HCT116 (cell line): ENCODE results near the gene SLX1A. TPM values are rescaled to one million over a fixed set of nuclear protein-coding genes. Genes with fewer than 3 reads are reported as not detected.

Experiments
- ATAC-seq: fragments of 200-7000 bp; cut with Tn5 transposase; 2 replicates; pipeline ENCODE4 v1.9.1; 2020; ENCODE audit warnings: mild to moderate bottlenecking, moderate library complexity
- BruUV-seq: library from RNA; stranded (reverse); fragments of 400-500 nt; replicated peaks from 2 replicates; lab custom pipeline; 2021; lab: Mats Ljungman, UMichigan
- CTCF ChIA-PET: fragments of 300-600 bp; sonication (Branson Sonifier 250); formaldehyde crosslinking; loops from one replicate; lab custom pipeline; 2021; ENCODE audit warnings: antibody characterized with exemption; lab: Charles Lee
- POLR2A ChIA-PET: fragments of 300-600, 350-600 bp; sonication (Branson Sonifier 250); formaldehyde crosslinking; loops from one replicate; lab custom pipeline; 2021; ENCODE audit warnings: antibody characterized with exemption; lab: Charles Lee
- RAD21 ChIA-PET, 2 experiments: fragments of 300-600 bp; sonication (Branson Sonifier 250); formaldehyde crosslinking; loops; one replicate each; lab custom pipeline; 2023; ENCODE audit warnings: low total read pairs in 2 of 2; ENCODE audit not compliant: uncharacterized antibody in 2 of 2, unreplicated experiment in 2 of 2, low non-redundant PET in 1 of 2; lab: Charles Lee
- DNase-seq: peaks from one replicate; pipeline ENCODE4 v3.0.0-alpha.2; 2010; ENCODE audit warnings: low read depth, low spot score
- H2AFZ ChIP-seq: fragments of 200-600 bp; shearing (Covaris generic), sonication (generic); 2 replicates; pipeline ENCODE4 v1.6.1; 2017; ENCODE audit warnings: low read depth, mixed run types, mixed read lengths, antibody characterized with exemption, low read length; ENCODE audit not compliant: poor library complexity, severe bottlenecking
- H3K27ac ChIP-seq: 2 replicates; pipeline ENCODE4 v1.5.1; 2012; ENCODE audit warnings: low read depth, low read length
- H3K27me3 ChIP-seq: fragments of 200-600 bp; sonication (generic); 2 replicates; pipeline ENCODE4 v1.6.1; 2016; ENCODE audit warnings: mixed run types, low read length, mixed read lengths; ENCODE audit not compliant: insufficient read depth
- H3K36me3 ChIP-seq, 2 experiments: fragments of 200-500 bp in 1 of 2; fragments of 200-600 bp in 1 of 2; sonication (Bioruptor generic) in 1 of 2; sonication (generic) in 1 of 2; 2 replicates each; pipeline versions ENCODE4 v1.5.1 to v1.6.1; 2014 to 2016; ENCODE audit warnings: low read length in 2 of 2, inconsistent platforms in 1 of 2, mixed read lengths in 1 of 2, mixed run types in 1 of 2; ENCODE audit not compliant: insufficient read depth in 2 of 2, control insufficient read depth in 1 of 2
- H3K4me1 ChIP-seq, 2 experiments: fragments of 200-600 bp in 1 of 2; sonication (generic) in 1 of 2; 2 replicates each; pipeline versions ENCODE4 v1.5.1 to v1.6.1; 2012 to 2017; ENCODE audit warnings: low read length in 2 of 2, inconsistent platforms in 1 of 2, mild to moderate bottlenecking in 1 of 2, mixed read lengths in 1 of 2, mixed run types in 1 of 2, moderate library complexity in 1 of 2; ENCODE audit not compliant: insufficient read depth in 2 of 2, control insufficient read depth in 1 of 2
- H3K4me2 ChIP-seq: fragments of 200-600 bp; sonication (generic); 2 replicates; pipeline ENCODE4 v1.6.1; 2017; ENCODE audit warnings: mixed run types, low read length, mixed read lengths
- H3K4me3 ChIP-seq, 2 experiments: fragments of 200-600 bp in 1 of 2; sonication (generic) in 1 of 2; replicated peaks in 1 of 2; 2 replicates each; pipeline ENCODE4 v1.5.1; 2011 to 2016; ENCODE audit warnings: low read length in 2 of 2, control low read depth in 1 of 2, low read depth in 1 of 2, mild to moderate bottlenecking in 1 of 2, mixed read lengths in 1 of 2, mixed run types in 1 of 2
- H3K79me2 ChIP-seq: fragments of 200-600 bp; sonication (generic); 2 replicates; pipeline ENCODE4 v1.6.1; 2017; ENCODE audit warnings: mild to moderate bottlenecking, mixed run types, low read length, moderate library complexity, mixed read lengths; ENCODE audit not compliant: insufficient read depth
- H3K9ac ChIP-seq: fragments of 200-600 bp; sonication (generic); 2 replicates; pipeline ENCODE4 v1.6.1; 2016; ENCODE audit warnings: low read length, mixed read lengths
- H3K9me2 ChIP-seq: fragments of 200-600 bp; sonication (generic), shearing (Covaris generic); 2 replicates; pipeline ENCODE4 v1.6.1; 2017; ENCODE audit warnings: mixed run types, mild to moderate bottlenecking, moderate library complexity; ENCODE audit not compliant: insufficient read depth
- H3K9me3 ChIP-seq, 2 experiments: fragments of 200-500 bp in 1 of 2; fragments of 200-600 bp in 1 of 2; sonication (Bioruptor generic) in 1 of 2; sonication (generic) in 1 of 2; 2 replicates each; pipeline ENCODE4 v1.6.1; 2014 to 2017; ENCODE audit warnings: low read length in 2 of 2, mixed read lengths in 2 of 2, inconsistent platforms in 1 of 2, low read depth in 1 of 2, mild to moderate bottlenecking in 1 of 2, mixed run types in 1 of 2, moderate library complexity in 1 of 2; ENCODE audit not compliant: control insufficient read depth in 1 of 2, insufficient read depth in 1 of 2
- H4K20me1 ChIP-seq: fragments of 200-600 bp; sonication (generic), shearing (Covaris generic); 2 replicates; pipeline ENCODE4 v1.6.1; 2017; ENCODE audit warnings: mixed run types, mild to moderate bottlenecking, moderate library complexity; ENCODE audit not compliant: insufficient read depth
- CBX3 ChIP-seq: IDR thresholded peaks from 2 replicates; pipeline ENCODE4 v1.6.1; 2012; ENCODE audit warnings: low read depth
- CEBPB ChIP-seq: IDR thresholded peaks from 2 replicates; pipeline ENCODE4 v1.6.1; 2012; ENCODE audit warnings: low read depth
- ELF1 ChIP-seq: IDR thresholded peaks from 2 replicates; pipeline ENCODE4 v1.6.1; 2012; ENCODE audit warnings: low read depth, borderline replicate concordance
- EZH2phosphoT487 ChIP-seq: fragments of 200-600 bp; IDR thresholded peaks from 2 replicates; pipeline ENCODE4 v1.6.1; 2018; ENCODE audit warnings: antibody characterized with exemption, borderline replicate concordance
- FOSL1 ChIP-seq: IDR thresholded peaks from 2 replicates; pipeline ENCODE4 v1.6.1; 2012; ENCODE audit warnings: low read depth
- JUND ChIP-seq: IDR thresholded peaks from 2 replicates; pipeline ENCODE4 v1.6.1; 2012
- MAX ChIP-seq: IDR thresholded peaks from 2 replicates; pipeline ENCODE4 v1.6.1; 2012
- RAD21 ChIP-seq: IDR thresholded peaks from 2 replicates; pipeline ENCODE4 v1.6.1; 2012; ENCODE audit warnings: low read depth, mild to moderate bottlenecking
- REST ChIP-seq: IDR thresholded peaks from 2 replicates; pipeline ENCODE4 v1.6.1; 2012; ENCODE audit warnings: low read depth
- SIN3A ChIP-seq: IDR thresholded peaks from 2 replicates; pipeline ENCODE4 v1.6.1; 2012; ENCODE audit warnings: low read depth
- SP1 ChIP-seq: IDR thresholded peaks from 2 replicates; pipeline ENCODE4 v1.6.1; 2012; ENCODE audit warnings: low read depth
- SRF ChIP-seq: IDR thresholded peaks from 2 replicates; pipeline ENCODE4 v1.6.1; 2012; ENCODE audit warnings: low read depth
- ZNF274 ChIP-seq: fragments of 200-500 bp; sonication (Bioruptor generic); IDR thresholded peaks from 2 replicates; pipeline ENCODE4 v1.6.1; 2014; ENCODE audit warnings: mild to moderate bottlenecking, low read depth, low read length, inconsistent platforms
- intact Hi-C: fragments of 100-400 bp; cut with micrococcal nuclease; formaldehyde crosslinking; loops from 2 replicates; pipeline ENCODE4 v1.10.0; 2022
- total RNA-seq: library from RNA; stranded (reverse); gene quantifications from one replicate; pipeline ENCODE4 v1.2.1, GENCODE V29; 2021; ENCODE audit not compliant: unreplicated experiment

The SLX1A gene
- total RNA-seq, 1 experiment from 2014 or later = 48.3 TPM

GRCh38 chr16:30144917-30145316 is 48.8 kb upstream of the SLX1A start:
- CTCF ChIA-PET = no interaction called here
- POLR2A ChIA-PET = no interaction called here
- intact Hi-C loops = no loop called here
- H3K27ac ChIP-seq = no peak overlapping the region
- peaks cover 0 to 4% of the 10 kb centered on the region in 2 experiments; a peak in 2 of 4 replicates for H3K9me3 ChIP-seq
- H3K36me3 ChIP-seq = no peaks in the 10 kb centered on the region
- no peak for DNase-seq
- ATAC-seq = no peak
- RAD21 ChIA-PET = no interaction called here
- no TSS peak for BruUV-seq
- H3K79me2 ChIP-seq = no peaks in the 10 kb centered on the region
- no peaks in the 10 kb centered on the region for H3K4me1 ChIP-seq
- H3K4me3 ChIP-seq = no peak overlapping the region
- H4K20me1 ChIP-seq = no peaks in the 10 kb centered on the region
- no peak overlapping the region for H3K9ac ChIP-seq
- no peak overlapping the region for H3K4me2 ChIP-seq
- TF ChIP-seq SP1 (no peak), ELF1 (no peak), MAX (no peak), JUND (no peak), FOSL1 (no peak), ZNF274 (no peak), RAD21 (no peak), SIN3A (no peak), CEBPB (no peak), REST (no peak), EZH2phosphoT487 (no peak), SRF (no peak), CBX3 (no peak)
- no peaks in the 10 kb centered on the region for H3K27me3 ChIP-seq
- H2AFZ ChIP-seq = no peak overlapping the region
- no peaks in the 10 kb centered on the region for H3K9me2 ChIP-seq
